ENCODE results near the gene PRKCD.

GRCh38 chr3:53198996-53199395 is 38.0 kb downstream of the PRKCD start:
- TF ChIP-seq CTCF (conservative IDR thresholded peaks at IDR 0.05; ENCODE audit: low read length) (no peak), EZH2phosphoT487 (IDR thresholded peaks at IDR 0.05; ENCODE audit: borderline replicate concordance) (no peak)

Measured in Loucy (cell line).